ENCODE results near the gene TLCD4.
"Not testable (repeated sequence)": the region's sequence is repeated elsewhere in the genome, so short reads cannot be mapped to it uniquely, and the experiment has no call there.

The TLCD4 gene

GRCh38 chr1:95085376-95085775, 31.8 kb upstream of the TLCD4 start:
- no peaks in the 10 kb centered on the region for H3K36me3 Mint-ChIP-seq
- H3K27ac Mint-ChIP-seq: no peak overlapping the region
- DNase-seq (ENCODE audit: low spot score in 2 of 2): no peak
- peaks cover 3% of the 10 kb centered on the region for H3K27me3 Mint-ChIP-seq
- no peak overlapping the region for H3K4me3 Mint-ChIP-seq
- no peaks in the 10 kb centered on the region for H3K9me3 Mint-ChIP-seq
- ATAC-seq (ENCODE audit: low read depth): no peak
- peaks cover 7% of the 10 kb centered on the region for H3K4me1 Mint-ChIP-seq

- H3K4me1 Mint-ChIP-seq: peaks cover 7% of the 10 kb centered on the region
- H3K27me3 Mint-ChIP-seq: peaks cover 3% of the 10 kb centered on the region
- no peak overlapping the region for H3K4me3 Mint-ChIP-seq
- H3K36me3 Mint-ChIP-seq: no peaks in the 10 kb centered on the region
- no peaks in the 10 kb centered on the region for H3K9me3 Mint-ChIP-seq
- no peak for ATAC-seq (ENCODE audit: low read depth)
- H3K27ac Mint-ChIP-seq: no peak overlapping the region
- no peak for DNase-seq (ENCODE audit: low spot score in 2 of 2)
Measured at GRCh38 chr1:95086949-95087533, 30.1 kb upstream of the TLCD4 start.

- Mint-ChIP-seq H3K27me3 (peaks cover 3% of the 10 kb centered on the region), H3K9me3 (no peaks in the 10 kb centered on the region), H3K27ac (no peak overlapping the region)
Measured at GRCh38 chr1:95088303-95088702, 28.9 kb upstream of the TLCD4 start.

GRCh38 chr1:95089650-95090287, 27.4 kb upstream of the TLCD4 start:
- H3K4me3 Mint-ChIP-seq: no peak overlapping the region
- peaks cover 3% of the 10 kb centered on the region for H3K27me3 Mint-ChIP-seq
- H3K27ac Mint-ChIP-seq: no peak overlapping the region
- H3K36me3 Mint-ChIP-seq: no peaks in the 10 kb centered on the region
- no peaks in the 10 kb centered on the region for H3K9me3 Mint-ChIP-seq
- DNase-seq (ENCODE audit: low spot score in 2 of 2): no peak
- ATAC-seq (ENCODE audit: low read depth): no peak
- H3K4me1 Mint-ChIP-seq: peaks cover 2% of the 10 kb centered on the region

More at GRCh38 chr1:95088303-95088702, 28.9 kb upstream of the TLCD4 start:
- DNase-seq (ENCODE audit: low spot score in 2 of 2) (no peak), ATAC-seq (ENCODE audit: low read depth) (no peak)
- Mint-ChIP-seq H3K4me1 (peaks cover 7% of the 10 kb centered on the region), H3K4me3 (no peak overlapping the region), H3K36me3 (no peaks in the 10 kb centered on the region)

- H3K4me1 Mint-ChIP-seq; H3K27ac Mint-ChIP-seq; H3K36me3 Mint-ChIP-seq; H3K27me3 Mint-ChIP-seq; H3K9me3 Mint-ChIP-seq; ATAC-seq (ENCODE audit: low read depth); H3K4me3 Mint-ChIP-seq; DNase-seq (ENCODE audit: low spot score in 2 of 2): not testable (repeated sequence)
Measured at GRCh38 chr1:95091290-95091689, 25.9 kb upstream of the TLCD4 start.

GRCh38 chr1:95092891-95093290, 24.3 kb upstream of the TLCD4 start:
- not testable (repeated sequence) for H3K9me3 Mint-ChIP-seq; DNase-seq (ENCODE audit: low spot score in 2 of 2); H3K4me1 Mint-ChIP-seq; H3K27me3 Mint-ChIP-seq; H3K4me3 Mint-ChIP-seq; ATAC-seq (ENCODE audit: low read depth); H3K36me3 Mint-ChIP-seq; H3K27ac Mint-ChIP-seq

GRCh38 chr1:95093296-95093695, 23.9 kb upstream of the TLCD4 start:
- no peak for ATAC-seq (ENCODE audit: low read depth)
- DNase-seq (ENCODE audit: low spot score in 2 of 2): no peak
- Mint-ChIP-seq H3K36me3 (no peaks in the 10 kb centered on the region), H3K27me3 (peaks cover 2% of the 10 kb centered on the region), H3K9me3 (no peaks in the 10 kb centered on the region), H3K27ac (no peak overlapping the region), H3K4me3 (no peak overlapping the region), H3K4me1 (peaks cover 6% of the 10 kb centered on the region)

- Mint-ChIP-seq H3K9me3 (no peaks in the 10 kb centered on the region), H3K4me3 (no peak overlapping the region), H3K36me3 (no peaks in the 10 kb centered on the region), H3K27me3 (no peaks in the 10 kb centered on the region), H3K27ac (no peak overlapping the region), H3K4me1 (peaks cover 6% of the 10 kb centered on the region)
- ATAC-seq (ENCODE audit: low read depth): no peak
- DNase-seq (ENCODE audit: low spot score in 2 of 2): no peak
Measured at GRCh38 chr1:95094923-95095322, 22.2 kb upstream of the TLCD4 start.

- no peaks in the 10 kb centered on the region for H3K36me3 Mint-ChIP-seq
- H3K27ac Mint-ChIP-seq: no peak overlapping the region
- ATAC-seq (ENCODE audit: low read depth) (peak; percentile 93), DNase-seq (ENCODE audit: low spot score in 2 of 2) (no peak)
- no peaks in the 10 kb centered on the region for H3K9me3 Mint-ChIP-seq
- peaks cover 6% of the 10 kb centered on the region for H3K4me1 Mint-ChIP-seq
- H3K4me3 Mint-ChIP-seq: no peak overlapping the region
- H3K27me3 Mint-ChIP-seq: no peaks in the 10 kb centered on the region
Measured at GRCh38 chr1:95095833-95096217, 21.3 kb upstream of the TLCD4 start.

- H3K27ac Mint-ChIP-seq: no peak overlapping the region
- no peaks in the 10 kb centered on the region for H3K36me3 Mint-ChIP-seq
- H3K4me3 Mint-ChIP-seq: no peak overlapping the region
- H3K4me1 Mint-ChIP-seq: peaks cover 6% of the 10 kb centered on the region
- DNase-seq (ENCODE audit: low spot score in 2 of 2) (no peak), ATAC-seq (ENCODE audit: low read depth) (no peak)
- H3K9me3 Mint-ChIP-seq: no peaks in the 10 kb centered on the region
- H3K27me3 Mint-ChIP-seq: no peaks in the 10 kb centered on the region
Measured at GRCh38 chr1:95096218-95096841, 20.8 kb upstream of the TLCD4 start.

GRCh38 chr1:95097426-95097825, 19.7 kb upstream of the TLCD4 start:
- Mint-ChIP-seq H3K4me1 (peaks cover 6% of the 10 kb centered on the region), H3K36me3 (no peaks in the 10 kb centered on the region), H3K9me3 (no peaks in the 10 kb centered on the region), H3K27me3 (no peaks in the 10 kb centered on the region), H3K4me3 (no peak overlapping the region), H3K27ac (no peak overlapping the region)
- ATAC-seq (ENCODE audit: low read depth): no peak
- no peak for DNase-seq (ENCODE audit: low spot score in 2 of 2)

- peaks cover under 1% of the 10 kb centered on the region for H3K27me3 Mint-ChIP-seq
- peaks cover 6% of the 10 kb centered on the region for H3K4me1 Mint-ChIP-seq
- no peak overlapping the region for H3K4me3 Mint-ChIP-seq
- no peak for ATAC-seq (ENCODE audit: low read depth)
- H3K9me3 Mint-ChIP-seq: no peaks in the 10 kb centered on the region
- H3K27ac Mint-ChIP-seq: no peak overlapping the region
- no peaks in the 10 kb centered on the region for H3K36me3 Mint-ChIP-seq
- DNase-seq (ENCODE audit: low spot score in 2 of 2): no peak
Measured at GRCh38 chr1:95098196-95098595, 19.0 kb upstream of the TLCD4 start.

- Mint-ChIP-seq H3K4me1 (no peaks in the 10 kb centered on the region), H3K4me3 (no peak overlapping the region), H3K36me3 (no peaks in the 10 kb centered on the region), H3K27me3 (peaks cover 1% of the 10 kb centered on the region), H3K27ac (no peak overlapping the region), H3K9me3 (no peaks in the 10 kb centered on the region)
- ATAC-seq (ENCODE audit: low read depth): no peak
- DNase-seq (ENCODE audit: low spot score in 2 of 2): no peak
Measured at GRCh38 chr1:95108792-95109191, 8.4 kb upstream of the TLCD4 start.

- H3K27ac Mint-ChIP-seq: no peak overlapping the region
- DNase-seq (ENCODE audit: low spot score in 2 of 2) (no peak), ATAC-seq (ENCODE audit: low read depth) (no peak)
- H3K9me3 Mint-ChIP-seq: no peaks in the 10 kb centered on the region
- no peak overlapping the region for H3K4me3 Mint-ChIP-seq
- peaks cover 1% of the 10 kb centered on the region for H3K27me3 Mint-ChIP-seq
- no peaks in the 10 kb centered on the region for H3K4me1 Mint-ChIP-seq
- H3K36me3 Mint-ChIP-seq: no peaks in the 10 kb centered on the region
Measured at GRCh38 chr1:95111014-95111413, 6.1 kb upstream of the TLCD4 start.

- Mint-ChIP-seq H3K9me3 (no peaks in the 10 kb centered on the region), H3K27ac (no peak overlapping the region), H3K4me3 (no peak overlapping the region), H3K36me3 (no peaks in the 10 kb centered on the region), H3K4me1 (peaks cover 5% of the 10 kb centered on the region), H3K27me3 (no peaks in the 10 kb centered on the region)
- no peak for ATAC-seq (ENCODE audit: low read depth)
- DNase-seq (ENCODE audit: low spot score in 2 of 2): no peak
Measured at GRCh38 chr1:95113684-95114083, 3.5 kb upstream of the TLCD4 start.
